Endothelial cell of umbilical vein (primary cell): ENCODE results near the gene CTDSPL. TPM values are rescaled to one million over a fixed set of nuclear protein-coding genes. Genes with fewer than 3 reads are reported as not detected.

Source experiments
- BruUV-seq: library from RNA; stranded (reverse); fragments of 400-500 nt; replicated peaks from 2 replicates; lab custom pipeline; 2021; lab: Mats Ljungman, UMichigan
- CTCF ChIA-PET: fragments of 300-600, 350-600 bp; sonication (Branson Sonifier 250); formaldehyde crosslinking; loops from one replicate; lab custom pipeline; 2021; ENCODE audit warnings: antibody characterized with exemption, inconsistent platforms; lab: Charles Lee
- POLR2A ChIA-PET: fragments of 300-600, 350-600 bp; sonication (Branson Sonifier 250); formaldehyde crosslinking; loops from one replicate; lab custom pipeline; 2021; ENCODE audit warnings: antibody characterized with exemption, inconsistent platforms; lab: Charles Lee
- DNase-seq: peaks from one replicate; pipeline ENCODE4 v3.0.0-alpha.2; 2011; ENCODE audit warnings: low read depth, low spot score
- FAIRE-seq: peaks from 2 replicates; lab custom pipeline; 2011; peaks lifted over from hg19 to GRCh38; lab: Jason Lieb, UNC
- H2AFZ ChIP-seq: 2 replicates; pipeline ENCODE4 v1.6.0; 2012; ENCODE audit warnings: low read depth, low read length, control low read depth, inconsistent platforms
- H3K27ac ChIP-seq: 2 replicates; pipeline ENCODE4 v1.5.1; 2011; ENCODE audit warnings: low read depth, mild to moderate bottlenecking, control low read depth, low read length, moderate library complexity; ENCODE audit not compliant: insufficient read depth
- H3K27me3 ChIP-seq, 2 experiments: 2 replicates each; pipeline versions ENCODE4 v1.6.0 to v1.6.1; 2011; ENCODE audit warnings: low read length in 2 of 2, mixed read lengths in 1 of 2; ENCODE audit not compliant: control insufficient read depth in 2 of 2, insufficient read depth in 2 of 2
- H3K36me3 ChIP-seq, 2 experiments: 2 replicates in 1 of 2; 3 replicates in 1 of 2; pipeline ENCODE4 v1.5.1; 2011; ENCODE audit warnings: low read length in 2 of 2, mild to moderate bottlenecking in 1 of 2, moderate library complexity in 1 of 2; ENCODE audit not compliant: control insufficient read depth in 2 of 2, insufficient read depth in 2 of 2; ENCODE audit errors: extremely low read depth in 1 of 2
- H3K4me1 ChIP-seq: 3 replicates; pipeline ENCODE4 v1.5.1; 2011; ENCODE audit warnings: mild to moderate bottlenecking, low read length; ENCODE audit not compliant: control insufficient read depth, insufficient read depth; ENCODE audit errors: extremely low read depth
- H3K4me2 ChIP-seq: 2 replicates; pipeline ENCODE4 v1.6.1; 2011; ENCODE audit warnings: low read length, control low read depth, mixed read lengths; ENCODE audit not compliant: insufficient read depth
- H3K4me3 ChIP-seq, 3 experiments: fragments of 200-600 bp in 1 of 3; sonication (generic), shearing (Covaris generic) in 1 of 3; replicated peaks in 1 of 3; 2 replicates each; pipeline ENCODE4 v1.5.1; 2011 to 2016; ENCODE audit warnings: control low read depth in 3 of 3, low read length in 3 of 3, mild to moderate bottlenecking in 2 of 3, inconsistent platforms in 1 of 3, low read depth in 1 of 3, moderate library complexity in 1 of 3; ENCODE audit not compliant: insufficient read depth in 1 of 3
- H3K79me2 ChIP-seq: 2 replicates; pipeline ENCODE4 v1.6.0; 2012; ENCODE audit warnings: low read length, inconsistent platforms; ENCODE audit not compliant: control insufficient read depth, insufficient read depth
- H3K9ac ChIP-seq: replicated peaks from 2 replicates; pipeline ENCODE3; 2011; ENCODE audit warnings: low read length, control low read depth; ENCODE audit not compliant: insufficient read depth; ENCODE audit errors: extremely low read depth
- H3K9me1 ChIP-seq: replicated peaks from 3 replicates; pipeline ENCODE4 v1.6.0; 2011; ENCODE audit warnings: mild to moderate bottlenecking, low read length; ENCODE audit not compliant: control insufficient read depth, insufficient read depth; ENCODE audit errors: extremely low read depth
- H3K9me3 ChIP-seq: replicated peaks from 2 replicates; pipeline ENCODE4 v1.5.1; 2012; ENCODE audit warnings: low read length, inconsistent platforms; ENCODE audit not compliant: control insufficient read depth, insufficient read depth
- H4K20me1 ChIP-seq: replicated peaks from 2 replicates; pipeline ENCODE3; 2011; ENCODE audit warnings: mild to moderate bottlenecking, low read length; ENCODE audit not compliant: control insufficient read depth, insufficient read depth; ENCODE audit errors: extremely low read depth
- CTCF ChIP-seq, 2 donors: IDR thresholded peaks; 1 replicate in 1 of 2; 2 replicates in 1 of 2; pipeline ENCODE4 v1.5.1; 2011; ENCODE audit warnings: low read length in 2 of 2, mild to moderate bottlenecking in 2 of 2, moderate library complexity in 2 of 2, control low read depth in 1 of 2, inconsistent platforms in 1 of 2, low read depth in 1 of 2; ENCODE audit not compliant: insufficient read depth in 1 of 2; ENCODE audit errors: extremely low read depth in 1 of 2
- EZH2 ChIP-seq: IDR thresholded peaks from 2 replicates; pipeline ENCODE4 v1.6.1; 2012; ENCODE audit warnings: borderline replicate concordance, low read depth, mild to moderate bottlenecking, moderate library complexity, low read length, inconsistent platforms; ENCODE audit not compliant: severe bottlenecking
- FOS ChIP-seq: IDR thresholded peaks from 2 replicates; pipeline ENCODE4 v1.6.1; 2011; ENCODE audit warnings: mild to moderate bottlenecking, low read length, moderate library complexity, borderline replicate concordance; ENCODE audit not compliant: insufficient read depth
- GATA2 ChIP-seq: IDR thresholded peaks from 2 replicates; pipeline ENCODE4 v1.7.0; 2011; ENCODE audit warnings: low read depth, mild to moderate bottlenecking, moderate library complexity, mixed read lengths, low read length; ENCODE audit not compliant: insufficient read length, insufficient read depth
- JUN ChIP-seq: IDR thresholded peaks from 2 replicates; pipeline ENCODE4 v1.6.1; 2011; ENCODE audit warnings: borderline replicate concordance, low read depth; ENCODE audit not compliant: insufficient read length, insufficient read depth
- MAX ChIP-seq: IDR thresholded peaks from 2 replicates; pipeline ENCODE4 v1.6.1; 2011; ENCODE audit not compliant: insufficient read depth, insufficient read length
- MYC ChIP-seq: IDR thresholded peaks from one replicate; pipeline ENCODE4 v1.6.1; 2011; ENCODE audit warnings: mild to moderate bottlenecking, low read depth, low read length
- POLR2A ChIP-seq: IDR thresholded peaks from 2 replicates; pipeline ENCODE4 v1.6.1; 2012; ENCODE audit warnings: low read depth, mild to moderate bottlenecking, control low read depth, low read length
- POLR2AphosphoS5 ChIP-seq: IDR thresholded peaks from 2 replicates; pipeline ENCODE4 v1.6.1; 2012; ENCODE audit warnings: low read depth, mild to moderate bottlenecking, control low read depth, low read length, moderate library complexity; ENCODE audit not compliant: insufficient read depth
- dilution Hi-C: fragments of 300-500 bp; cut with MboI; formaldehyde crosslinking; loops from one replicate; pipeline ENCODE4 v1.15.0; 2019; ENCODE audit warnings: low sequenced_read_pairs; ENCODE audit not compliant: extremely low pct_ligation_motif_present
- intact Hi-C: fragments of 100-400 bp; cut with micrococcal nuclease; formaldehyde crosslinking; loops from one replicate; pipeline ENCODE4 v1.10.0; 2022
- polyA plus RNA-seq, 4 experiments: library from polyadenylated mRNA; depleted of rRNA in 3 of 4; stranded (reverse) in 3 of 4; unstranded in 1 of 4; fragments of >200 nt; gene quantifications; 2 replicates each; pipeline versions ENCODE4 v1.2.1 to v1.2.3, GENCODE V29; 2011 to 2012; ENCODE audit warnings: missing spikeins in 1 of 4
- total RNA-seq: library from RNA; stranded (reverse); gene quantifications from 2 replicates; pipeline ENCODE4 v1.2.3, GENCODE V29; 2021

The CTDSPL gene
- total and polyA plus RNA-seq, 2 donors (not counting 3 experiments of a cell fraction or from before 2014, with no cell fraction given): 30.1 to 43.2 TPM

- Histone ChIP-seq H3K27me3 (no peaks in the 10 kb centered on the region), H3K9me3 (no peaks in the 10 kb centered on the region), H3K9ac (no peak overlapping the region), H3K4me1 (no peaks in the 10 kb centered on the region), H2AFZ (no peak overlapping the region), H3K36me3 (peaks cover 0 to 15% of the 10 kb centered on the region in 2 experiments), H3K79me2 (no peaks in the 10 kb centered on the region), H3K27ac (no peak overlapping the region), H3K4me3 (no peak overlapping the region), H3K4me2 (no peak overlapping the region), H3K9me1 (no peaks in the 10 kb centered on the region), H4K20me1 (no peaks in the 10 kb centered on the region)
- ChIA-PET POLR2A (no interaction called here), CTCF (interaction anchor here (0.9 to 6.9 kb wide), 6 partner anchors 13 to 128 kb away, joined by 3 to 53 read pairs (median 4); no protein-coding TSS in a partner anchor)
- no peak for TF ChIP-seq JUN
- no peak for TF ChIP-seq MYC
- TF ChIP-seq EZH2: no peak
- TF ChIP-seq FOS: no peak
- no peak for TF ChIP-seq POLR2AphosphoS5
- TF ChIP-seq MAX: no peak
- no peak for TF ChIP-seq GATA2
- no peak for TF ChIP-seq POLR2A
- TF ChIP-seq CTCF (IDR thresholded peaks at IDR 0.05; ENCODE audit: extremely low read depth in 1 of 2, insufficient read depth in 1 of 2, low read depth in 1 of 2, low read length in 2 of 2): no peak
- dilution Hi-C loops (no loop called here), intact Hi-C loops (no loop called here)
- DNase-seq: no peak
- no peak for FAIRE-seq
- BruUV-seq: no TSS peak
These were observed 119.0 kb downstream of the CTDSPL start for GRCh38 chr3:37980462-37981347.
